IPS-20b (cell line): Measurements from ENCODE around the gene TPSD1.
"Not testable (repeated sequence)": the region's sequence is repeated elsewhere in the genome, so short reads cannot be mapped to it uniquely, and the experiment has no call there.

Experiments
- H3K27ac ChIP-seq: one replicate; pipeline ENCODE4 v1.5.1; 2013; ENCODE audit warnings: low read length
- H3K27me3 ChIP-seq: 2 replicates; pipeline ENCODE4 v1.6.1; 2013; ENCODE audit warnings: mild to moderate bottlenecking, low read length, inconsistent platforms; ENCODE audit not compliant: insufficient read depth
- H3K36me3 ChIP-seq: 2 replicates; pipeline ENCODE4 v1.6.1; 2013; ENCODE audit warnings: low read depth, mild to moderate bottlenecking, inconsistent platforms, low read length, moderate library complexity; ENCODE audit not compliant: insufficient read depth
- H3K4me1 ChIP-seq: 2 replicates; pipeline ENCODE4 v1.6.1; 2013; ENCODE audit warnings: mild to moderate bottlenecking, control low read depth, inconsistent platforms, low read length, moderate library complexity; ENCODE audit not compliant: insufficient read depth
- H3K4me3 ChIP-seq: 2 replicates; pipeline ENCODE4 v1.5.1; 2013; ENCODE audit warnings: mild to moderate bottlenecking, low read length, inconsistent platforms
- H3K9ac ChIP-seq: 2 replicates; pipeline ENCODE4 v1.6.1; 2013; ENCODE audit warnings: low read depth, mild to moderate bottlenecking, inconsistent platforms, low read length, moderate library complexity
- H3K9me3 ChIP-seq: 2 replicates; pipeline ENCODE4 v1.6.1; 2013; ENCODE audit warnings: mild to moderate bottlenecking, low read depth, low read length, inconsistent platforms; ENCODE audit not compliant: insufficient read depth

TPSD1 gene

GRCh38 chr16:1255276-1256122 is at the start of gene TPSD1:
TSS of gene TPSD1 (plus strand) at chr16:1256069. CDS start at chr16:1256281, 212 bp downstream.
- H3K4me1 ChIP-seq, H3K9ac ChIP-seq, H3K9me3 ChIP-seq, H3K27ac ChIP-seq, H3K36me3 ChIP-seq, H3K4me3 ChIP-seq: not testable (repeated sequence)
- peaks cover 18% of the 10 kb centered on the region for H3K27me3 ChIP-seq

GRCh38 chr16:1206326-1206725 is 49.5 kb upstream of the TPSD1 start:
- Histone ChIP-seq H3K27ac (no peak overlapping the region), H3K36me3 (no peaks in the 10 kb centered on the region), H3K4me1 (no peaks in the 10 kb centered on the region), H3K9me3 (no peaks in the 10 kb centered on the region), H3K9ac (no peak overlapping the region), H3K4me3 (no peak overlapping the region), H3K27me3 (no peaks in the 10 kb centered on the region)

- H3K27ac ChIP-seq, result no peak overlapping the region
- no peaks in the 10 kb centered on the region for H3K36me3 ChIP-seq
Measured at GRCh38 chr16:1206786-1207185, 49.1 kb upstream of the TPSD1 start.

GRCh38 chr16:1208239-1208830 is 47.5 kb upstream of the TPSD1 start:
- Histone ChIP-seq H3K9me3 (no peaks in the 10 kb centered on the region), H3K4me3 (no peak overlapping the region), H3K36me3 (no peaks in the 10 kb centered on the region), H3K9ac (no peak overlapping the region), H3K4me1 (no peaks in the 10 kb centered on the region), H3K27ac (no peak overlapping the region), H3K27me3 (no peaks in the 10 kb centered on the region)

More at GRCh38 chr16:1206786-1207185, 49.1 kb upstream of the TPSD1 start:
- H3K4me3 ChIP-seq, result no peak overlapping the region
- no peaks in the 10 kb centered on the region for H3K9me3 ChIP-seq
- H3K27me3 ChIP-seq, result no peaks in the 10 kb centered on the region
- no peak overlapping the region for H3K9ac ChIP-seq
- no peaks in the 10 kb centered on the region for H3K4me1 ChIP-seq

- no peak overlapping the region for H3K9ac ChIP-seq
- no peaks in the 10 kb centered on the region for H3K27me3 ChIP-seq
- no peaks in the 10 kb centered on the region for H3K9me3 ChIP-seq
- H3K27ac ChIP-seq, result no peak overlapping the region
- no peak overlapping the region for H3K4me3 ChIP-seq
- no peaks in the 10 kb centered on the region for H3K36me3 ChIP-seq
- H3K4me1 ChIP-seq, result no peaks in the 10 kb centered on the region
Measured at GRCh38 chr16:1209081-1209480, 46.8 kb upstream of the TPSD1 start.

GRCh38 chr16:1210461-1210860 is 45.4 kb upstream of the TPSD1 start:
- no peaks in the 10 kb centered on the region for H3K9me3 ChIP-seq
- no peaks in the 10 kb centered on the region for H3K27me3 ChIP-seq
- H3K36me3 ChIP-seq, result 0 out of 2 replicates have a peak, but pooled peaks cover 5% of the 10 kb centered on the region
- no peaks in the 10 kb centered on the region for H3K4me1 ChIP-seq
- no peak overlapping the region for H3K9ac ChIP-seq
- H3K27ac ChIP-seq, result no peak overlapping the region
- no peak overlapping the region for H3K4me3 ChIP-seq

- 0 out of 2 replicates have a peak, but pooled peaks cover 5% of the 10 kb centered on the region for H3K36me3 ChIP-seq
- H3K4me1 ChIP-seq, result no peaks in the 10 kb centered on the region
Measured at GRCh38 chr16:1211451-1212268, 44.2 kb upstream of the TPSD1 start.

GRCh38 chr16:1212616-1213194 is 43.2 kb upstream of the TPSD1 start:
- no peaks in the 10 kb centered on the region for H3K27me3 ChIP-seq

More at GRCh38 chr16:1211451-1212268, 44.2 kb upstream of the TPSD1 start:
- Histone ChIP-seq H3K9me3 (no peaks in the 10 kb centered on the region), H3K27ac (no peak overlapping the region), H3K9ac (no peak overlapping the region), H3K27me3 (no peaks in the 10 kb centered on the region), H3K4me3 (no peak overlapping the region)

GRCh38 chr16:1213231-1213630 is 42.6 kb upstream of the TPSD1 start:
- Histone ChIP-seq H3K4me1 (no peaks in the 10 kb centered on the region), H3K27me3 (no peaks in the 10 kb centered on the region), H3K36me3 (peaks cover 15% of the 10 kb centered on the region; the same call in 1 of the 2 replicates), H3K4me3 (no peak overlapping the region), H3K27ac (no peak overlapping the region), H3K9ac (no peak overlapping the region), H3K9me3 (no peaks in the 10 kb centered on the region)

More at GRCh38 chr16:1212616-1213194, 43.2 kb upstream of the TPSD1 start:
- Histone ChIP-seq H3K9ac (no peak overlapping the region), H3K4me1 (no peaks in the 10 kb centered on the region), H3K4me3 (no peak overlapping the region), H3K27ac (no peak overlapping the region), H3K9me3 (no peaks in the 10 kb centered on the region), H3K36me3 (peaks cover 13% of the 10 kb centered on the region; the same call in 1 of the 2 replicates)

GRCh38 chr16:1213796-1214372 is 42.0 kb upstream of the TPSD1 start:
- peaks cover 15% of the 10 kb centered on the region; the same call in 1 of the 2 replicates for H3K36me3 ChIP-seq

GRCh38 chr16:1214719-1215118 is 41.1 kb upstream of the TPSD1 start:
- H3K36me3 ChIP-seq, result peaks cover 15% of the 10 kb centered on the region; the same call in 1 of the 2 replicates
- H3K27me3 ChIP-seq, result no peaks in the 10 kb centered on the region
- H3K4me1 ChIP-seq, result no peaks in the 10 kb centered on the region
- H3K4me3 ChIP-seq, result no peak overlapping the region
- no peak overlapping the region for H3K9ac ChIP-seq
- H3K27ac ChIP-seq, result no peak overlapping the region
- H3K9me3 ChIP-seq, result no peaks in the 10 kb centered on the region

More at GRCh38 chr16:1213796-1214372, 42.0 kb upstream of the TPSD1 start:
- no peak overlapping the region for H3K27ac ChIP-seq
- no peak overlapping the region for H3K9ac ChIP-seq
- H3K9me3 ChIP-seq, result no peaks in the 10 kb centered on the region
- H3K27me3 ChIP-seq, result no peaks in the 10 kb centered on the region
- no peaks in the 10 kb centered on the region for H3K4me1 ChIP-seq
- H3K4me3 ChIP-seq, result no peak overlapping the region
